HUES48 (cell line): ENCODE measurements around the gene POMT1.

Experiments
- H3K27ac ChIP-seq: one replicate; pipeline ENCODE4 v1.7.0; 2013; ENCODE audit warnings: low read depth, low read length, inconsistent platforms
- H3K27me3 ChIP-seq: 2 replicates; pipeline ENCODE4 v1.6.1; 2013; ENCODE audit warnings: mild to moderate bottlenecking, low read length; ENCODE audit not compliant: control insufficient read depth, insufficient read depth
- H3K36me3 ChIP-seq: 2 replicates; pipeline ENCODE4 v1.6.1; 2013; ENCODE audit warnings: low read length; ENCODE audit not compliant: control insufficient read depth, insufficient read depth
- H3K4me1 ChIP-seq: 2 replicates; pipeline ENCODE4 v1.6.1; 2013; ENCODE audit warnings: mild to moderate bottlenecking, low read length; ENCODE audit not compliant: control insufficient read depth, insufficient read depth
- H3K4me3 ChIP-seq: 2 replicates; pipeline ENCODE4 v1.5.1; 2013; ENCODE audit warnings: mild to moderate bottlenecking, low read depth, low read length
- H3K9ac ChIP-seq: 2 replicates; pipeline ENCODE4 v1.6.1; 2013; ENCODE audit warnings: mild to moderate bottlenecking, low read depth, low read length, moderate library complexity
- H3K9me3 ChIP-seq: 2 replicates; pipeline ENCODE4 v1.6.1; 2013; ENCODE audit warnings: low read length; ENCODE audit not compliant: control insufficient read depth, insufficient read depth

POMT1 gene

GRCh38 chr9:131477816-131478419, 24.8 kb upstream of the POMT1 start:
- no peak overlapping the region for H3K9ac ChIP-seq
- H3K36me3 ChIP-seq: peaks cover 97% of the 10 kb centered on the region
- H3K27ac ChIP-seq: peak overlapping the region; percentile 23

GRCh38 chr9:131478421-131478868, 24.3 kb upstream of the POMT1 start:
- H3K4me3 ChIP-seq: no peak overlapping the region
- peaks cover 97% of the 10 kb centered on the region for H3K36me3 ChIP-seq
- no peaks in the 10 kb centered on the region for H3K27me3 ChIP-seq
- H3K4me1 ChIP-seq: no peaks in the 10 kb centered on the region
- H3K9me3 ChIP-seq: no peaks in the 10 kb centered on the region
- H3K27ac ChIP-seq: no peak overlapping the region
- no peak overlapping the region for H3K9ac ChIP-seq

More at GRCh38 chr9:131477816-131478419, 24.8 kb upstream of the POMT1 start:
- H3K9me3 ChIP-seq: no peaks in the 10 kb centered on the region
- H3K27me3 ChIP-seq: no peaks in the 10 kb centered on the region
- no peaks in the 10 kb centered on the region for H3K4me1 ChIP-seq
- no peak overlapping the region for H3K4me3 ChIP-seq

- peaks cover 97% of the 10 kb centered on the region for H3K36me3 ChIP-seq
These were observed 23.8 kb upstream of the POMT1 start for GRCh38 chr9:131478911-131479310.

GRCh38 chr9:131480258-131480657, 22.5 kb upstream of the POMT1 start:
- Histone ChIP-seq H3K4me3 (no peak overlapping the region), H3K36me3 (peaks cover 97% of the 10 kb centered on the region), H3K27me3 (no peaks in the 10 kb centered on the region), H3K9me3 (no peaks in the 10 kb centered on the region), H3K4me1 (no peaks in the 10 kb centered on the region), H3K27ac (no peak overlapping the region), H3K9ac (no peak overlapping the region)

More at GRCh38 chr9:131478911-131479310, 23.8 kb upstream of the POMT1 start:
- Histone ChIP-seq H3K9me3 (no peaks in the 10 kb centered on the region), H3K4me1 (no peaks in the 10 kb centered on the region), H3K4me3 (no peak overlapping the region), H3K27me3 (no peaks in the 10 kb centered on the region), H3K9ac (no peak overlapping the region), H3K27ac (no peak overlapping the region)

- no peak overlapping the region for H3K9ac ChIP-seq
- no peak overlapping the region for H3K27ac ChIP-seq
- H3K4me1 ChIP-seq: no peaks in the 10 kb centered on the region
- H3K9me3 ChIP-seq: no peaks in the 10 kb centered on the region
- H3K4me3 ChIP-seq: no peak overlapping the region
- H3K36me3 ChIP-seq: peaks cover 97% of the 10 kb centered on the region
- no peaks in the 10 kb centered on the region for H3K27me3 ChIP-seq
These were observed 21.0 kb upstream of the POMT1 start for GRCh38 chr9:131481441-131482342.

- Histone ChIP-seq H3K4me1 (no peaks in the 10 kb centered on the region), H3K9me3 (no peaks in the 10 kb centered on the region), H3K27ac (no peak overlapping the region), H3K27me3 (no peaks in the 10 kb centered on the region), H3K36me3 (peaks cover 97% of the 10 kb centered on the region), H3K9ac (no peak overlapping the region), H3K4me3 (no peak overlapping the region)
These were observed 20.2 kb upstream of the POMT1 start for GRCh38 chr9:131482343-131483006.

GRCh38 chr9:131483319-131484050, 19.2 kb upstream of the POMT1 start:
- peaks cover 99% of the 10 kb centered on the region for H3K36me3 ChIP-seq

GRCh38 chr9:131484051-131484445, 18.7 kb upstream of the POMT1 start:
- no peaks in the 10 kb centered on the region for H3K9me3 ChIP-seq
- no peak overlapping the region for H3K4me3 ChIP-seq
- H3K36me3 ChIP-seq: peaks cover 99% of the 10 kb centered on the region
- no peaks in the 10 kb centered on the region for H3K4me1 ChIP-seq
- H3K9ac ChIP-seq: no peak overlapping the region
- H3K27me3 ChIP-seq: no peaks in the 10 kb centered on the region
- no peak overlapping the region for H3K27ac ChIP-seq

More at GRCh38 chr9:131483319-131484050, 19.2 kb upstream of the POMT1 start:
- no peaks in the 10 kb centered on the region for H3K4me1 ChIP-seq
- H3K9ac ChIP-seq: no peak overlapping the region
- H3K9me3 ChIP-seq: no peaks in the 10 kb centered on the region
- H3K4me3 ChIP-seq: no peak overlapping the region
- no peak overlapping the region for H3K27ac ChIP-seq
- no peaks in the 10 kb centered on the region for H3K27me3 ChIP-seq

- H3K9me3 ChIP-seq: no peaks in the 10 kb centered on the region
- peaks cover 99% of the 10 kb centered on the region for H3K36me3 ChIP-seq
- H3K9ac ChIP-seq: no peak overlapping the region
- no peaks in the 10 kb centered on the region for H3K27me3 ChIP-seq
- no peak overlapping the region for H3K27ac ChIP-seq
- H3K4me3 ChIP-seq: no peak overlapping the region
- H3K4me1 ChIP-seq: no peaks in the 10 kb centered on the region
These were observed 18.0 kb upstream of the POMT1 start for GRCh38 chr9:131484560-131485185.

GRCh38 chr9:131485206-131485605, 17.5 kb upstream of the POMT1 start:
- Histone ChIP-seq H3K9me3 (no peaks in the 10 kb centered on the region), H3K9ac (no peak overlapping the region), H3K4me3 (no peak overlapping the region)

More at GRCh38 chr9:131485206-131485605, 17.5 kb upstream of the POMT1 start:
- Histone ChIP-seq H3K27me3 (no peaks in the 10 kb centered on the region), H3K36me3 (peaks cover 99% of the 10 kb centered on the region), H3K4me1 (no peaks in the 10 kb centered on the region), H3K27ac (no peak overlapping the region)
